GM18909 (cell line): ENCODE measurements around the gene UBAP2.

Source experiments
- ATAC-seq: cut with Tn5 transposase; IDR thresholded peaks from one replicate; pipeline ENCODE4 v1.9.1; 2021; ENCODE audit warnings: mild to moderate bottlenecking; ENCODE audit not compliant: unreplicated experiment, poor library complexity

Gene UBAP2

GRCh38 chr9:33884856-33885701 is 163.6 kb downstream of the UBAP2 start:
- no peak for ATAC-seq

DNA sequence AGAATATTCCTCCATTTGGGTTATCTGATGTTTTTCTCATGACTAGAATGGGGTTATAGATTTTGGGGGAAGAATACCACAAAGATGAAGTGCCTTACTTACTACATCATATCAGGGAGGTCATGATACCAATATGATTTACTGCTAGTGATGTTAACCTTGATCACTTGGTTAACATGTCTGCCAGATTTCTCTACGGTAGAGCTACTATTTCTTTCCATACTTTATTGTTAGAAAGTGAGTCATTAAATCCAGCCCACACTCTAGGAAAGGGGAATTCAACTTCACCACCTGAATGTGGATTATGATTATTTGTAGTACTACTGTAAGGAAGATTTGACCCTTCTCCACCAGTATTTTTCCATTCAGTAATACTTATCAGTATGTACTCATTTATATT is 167.1 kb downstream of the UBAP2 start:
- ATAC-seq, result no peak

GRCh38 chr9:33880211-33881089 is 168.2 kb downstream of the UBAP2 start:
- no peak for ATAC-seq

- no peak for ATAC-seq
Observed at GRCh38 chr9:33878691-33879366, 169.9 kb downstream of the UBAP2 start.

DNA sequence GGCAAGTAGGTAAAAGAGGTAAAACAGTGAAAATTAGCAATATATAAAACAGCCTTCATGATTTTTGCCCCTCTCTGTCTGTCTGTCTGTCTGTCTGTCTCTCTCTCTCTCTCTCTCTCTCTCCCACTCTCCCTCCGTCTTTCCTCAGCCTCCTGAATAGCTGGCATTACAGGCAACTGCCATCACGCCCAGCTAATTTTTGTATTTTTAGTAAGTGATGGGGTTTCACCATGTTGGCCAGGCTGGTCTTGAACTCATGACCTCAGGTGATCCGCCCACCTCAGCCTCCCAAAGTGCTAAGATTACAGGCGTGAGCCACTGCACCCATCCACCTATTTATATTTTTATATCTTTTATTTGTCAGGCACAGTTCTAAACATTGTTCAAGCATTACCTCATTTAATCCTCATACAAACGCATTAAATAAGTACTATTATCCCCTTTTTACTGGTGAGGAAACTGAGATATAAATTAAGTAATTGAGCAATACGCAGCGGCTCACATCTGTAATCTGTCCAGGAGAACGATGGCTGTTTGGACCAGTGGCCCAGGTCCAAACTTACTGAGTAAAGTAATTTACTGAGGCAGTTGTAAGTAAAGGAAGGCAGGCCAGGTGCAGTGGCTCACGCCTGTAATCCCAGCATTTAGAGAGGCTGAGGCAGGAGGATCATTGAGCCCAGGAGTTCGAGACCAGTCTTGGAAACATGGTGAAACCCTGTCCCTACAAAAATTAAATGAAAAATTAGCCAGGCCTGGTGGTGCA is 170.8 kb downstream of the UBAP2 start:
- no peak for ATAC-seq
